GM19025 (cell line): ENCODE data around the gene CHRDL2.
"Not testable (repeated sequence)": the region's sequence is repeated elsewhere in the genome, so short reads cannot be mapped to it uniquely, and the experiment has no call there.

Source experiments
- ATAC-seq: cut with Tn5 transposase; IDR thresholded peaks from one replicate; pipeline ENCODE4 v1.9.1; 2021; ENCODE audit warnings: mild to moderate bottlenecking, low read depth, moderate library complexity; ENCODE audit not compliant: unreplicated experiment

The CHRDL2 gene

DNA sequence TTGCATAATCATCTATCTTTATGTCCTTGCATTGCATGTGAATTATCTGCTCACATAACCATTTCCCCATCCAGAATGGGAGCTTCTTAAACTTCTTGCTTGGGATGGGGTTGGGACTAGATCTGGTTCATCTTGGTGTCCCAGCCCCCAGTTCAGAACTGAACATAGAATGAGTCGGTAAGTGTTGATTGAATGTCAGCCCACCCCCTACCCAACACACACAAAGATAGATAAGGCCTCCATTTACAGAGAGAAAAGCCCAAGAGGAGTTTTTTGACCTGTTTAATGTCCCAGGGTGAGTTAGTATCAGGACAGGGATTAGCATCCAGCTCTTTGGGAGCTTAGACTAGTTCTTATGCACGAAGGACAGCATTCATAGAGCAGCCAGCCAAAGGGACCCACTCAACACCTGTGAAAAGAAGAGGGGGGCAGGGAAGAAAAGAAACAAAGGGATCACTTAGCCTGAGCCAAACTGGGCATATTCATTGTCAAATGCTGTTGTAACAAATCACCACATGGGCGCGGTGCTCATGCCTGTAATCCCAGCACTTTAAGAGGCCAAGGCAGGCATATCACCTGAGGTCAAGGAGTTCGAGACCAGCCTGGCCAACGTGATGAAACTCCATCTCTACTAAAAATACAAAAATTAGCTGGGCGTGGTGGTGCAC lies 57.4 kb downstream of the CHRDL2 start:
- no peak for ATAC-seq

DNA sequence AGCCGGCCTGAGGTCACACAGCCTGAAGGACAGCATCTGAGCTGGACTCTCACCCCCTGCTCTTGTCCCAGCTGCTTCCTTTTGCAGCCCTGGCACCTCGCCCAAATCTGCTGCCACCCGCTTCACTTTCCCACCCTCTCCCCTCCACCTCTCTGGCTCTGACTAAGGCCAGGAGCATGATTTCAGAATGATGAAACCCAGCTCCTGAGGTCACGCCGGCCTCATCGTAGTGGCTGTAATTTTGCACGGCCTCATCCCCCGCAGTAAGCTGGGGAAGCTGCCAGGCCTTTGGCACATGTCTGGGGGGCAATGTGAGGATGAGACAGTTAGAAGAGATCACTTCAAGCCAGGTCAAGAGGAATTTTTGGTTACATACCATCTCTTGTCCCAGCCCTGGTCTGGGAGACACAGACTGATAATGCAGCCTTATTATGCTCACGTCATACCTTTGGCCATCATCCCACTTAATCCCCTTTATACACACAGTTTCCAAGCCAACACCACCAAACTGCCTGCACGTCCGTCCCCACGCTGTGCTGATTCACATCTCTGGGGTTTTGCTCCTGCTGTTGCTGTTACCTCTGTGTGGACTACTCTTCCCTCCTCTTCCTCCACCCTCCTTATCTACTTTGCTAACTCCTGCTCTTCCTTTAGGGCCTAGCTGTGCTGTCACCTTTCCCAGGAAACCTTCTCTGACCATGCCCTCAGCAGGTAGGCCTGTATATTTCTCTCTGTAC lies 58.1 kb downstream of the CHRDL2 start:
- no peak for ATAC-seq

DNA sequence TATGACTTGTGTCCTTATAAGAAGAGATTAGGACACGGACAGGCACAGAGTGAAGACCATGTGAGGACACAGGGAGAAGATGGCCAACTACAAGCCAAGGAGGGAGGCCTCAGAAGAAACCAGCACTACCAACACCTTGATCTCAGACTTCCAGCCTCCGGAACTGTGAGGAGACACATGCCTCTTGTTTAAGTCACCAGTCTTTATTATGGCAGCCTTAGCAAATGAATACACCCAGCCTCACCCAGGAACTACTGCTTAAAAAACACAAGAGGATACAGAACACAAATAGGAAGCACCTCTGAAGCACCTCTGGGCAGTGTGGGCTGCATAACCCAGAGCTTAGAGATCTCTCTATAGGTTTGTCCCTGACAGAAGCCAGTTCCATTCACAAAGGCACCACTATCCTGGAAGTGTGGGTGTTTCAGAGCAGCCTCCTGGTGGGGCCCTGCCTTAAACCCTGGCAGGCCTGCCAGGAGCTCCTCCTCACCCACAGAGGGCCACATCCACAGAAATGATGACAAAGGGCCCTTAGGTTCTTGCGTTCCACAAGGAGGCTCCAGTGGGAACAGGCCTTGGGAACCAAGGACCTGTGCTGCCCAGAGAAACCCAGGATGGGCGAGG lies 58.8 kb downstream of the CHRDL2 start:
- ATAC-seq, result no peak

DNA sequence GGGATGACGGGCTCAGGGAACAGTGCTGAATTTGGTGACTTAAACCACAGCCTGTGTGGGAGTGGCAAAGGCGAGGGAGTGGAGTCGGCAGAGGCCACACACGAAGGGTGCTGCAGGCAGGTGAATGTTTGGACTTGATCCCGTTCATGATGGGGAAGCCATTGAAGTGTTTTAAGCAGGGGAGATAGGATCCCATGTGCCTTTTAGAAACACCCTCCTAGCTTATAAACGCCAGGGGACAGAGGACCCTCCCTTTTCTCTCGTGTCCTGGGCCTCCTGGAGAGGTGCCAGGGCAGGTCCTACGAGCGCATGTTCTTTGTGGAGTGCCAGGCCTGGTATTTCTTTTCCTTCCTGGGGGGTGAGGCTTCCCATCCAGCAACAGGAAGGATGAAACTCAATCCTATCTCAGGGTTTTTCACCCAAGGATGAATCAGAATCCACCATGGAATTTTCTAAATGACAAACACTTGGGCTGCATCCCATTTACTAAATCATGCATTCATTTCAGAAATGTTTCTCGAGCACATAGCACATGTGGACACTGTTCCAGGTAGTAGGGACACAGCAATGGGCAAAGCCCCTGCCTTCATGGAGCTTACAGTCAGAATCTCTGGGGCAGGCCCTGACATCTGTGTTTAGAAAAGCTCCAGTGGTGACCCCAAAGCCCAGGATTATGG lies 59.6 kb downstream of the CHRDL2 start:
- ATAC-seq, result no peak

DNA sequence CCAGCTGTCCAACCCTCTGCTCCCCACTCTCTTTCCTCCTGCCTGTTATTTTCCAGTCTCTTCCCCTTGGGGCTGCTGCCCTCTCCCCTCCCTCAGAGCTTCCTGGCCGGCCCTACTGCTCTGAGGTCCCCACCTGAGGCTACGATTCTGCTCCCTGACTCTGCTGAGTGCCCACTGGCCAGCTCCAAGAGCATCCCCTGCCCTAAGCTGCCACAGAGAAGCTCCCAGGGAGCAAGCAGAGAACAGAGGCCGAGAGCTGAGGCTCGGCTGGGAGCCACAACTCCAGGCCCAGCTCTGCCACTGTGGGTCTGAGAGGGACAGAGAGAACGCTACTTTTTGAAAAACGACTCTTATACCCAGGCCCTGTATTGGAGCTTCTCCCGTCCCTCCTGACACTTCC lies 61.1 kb downstream of the CHRDL2 start:
- ATAC-seq, result no peak

DNA sequence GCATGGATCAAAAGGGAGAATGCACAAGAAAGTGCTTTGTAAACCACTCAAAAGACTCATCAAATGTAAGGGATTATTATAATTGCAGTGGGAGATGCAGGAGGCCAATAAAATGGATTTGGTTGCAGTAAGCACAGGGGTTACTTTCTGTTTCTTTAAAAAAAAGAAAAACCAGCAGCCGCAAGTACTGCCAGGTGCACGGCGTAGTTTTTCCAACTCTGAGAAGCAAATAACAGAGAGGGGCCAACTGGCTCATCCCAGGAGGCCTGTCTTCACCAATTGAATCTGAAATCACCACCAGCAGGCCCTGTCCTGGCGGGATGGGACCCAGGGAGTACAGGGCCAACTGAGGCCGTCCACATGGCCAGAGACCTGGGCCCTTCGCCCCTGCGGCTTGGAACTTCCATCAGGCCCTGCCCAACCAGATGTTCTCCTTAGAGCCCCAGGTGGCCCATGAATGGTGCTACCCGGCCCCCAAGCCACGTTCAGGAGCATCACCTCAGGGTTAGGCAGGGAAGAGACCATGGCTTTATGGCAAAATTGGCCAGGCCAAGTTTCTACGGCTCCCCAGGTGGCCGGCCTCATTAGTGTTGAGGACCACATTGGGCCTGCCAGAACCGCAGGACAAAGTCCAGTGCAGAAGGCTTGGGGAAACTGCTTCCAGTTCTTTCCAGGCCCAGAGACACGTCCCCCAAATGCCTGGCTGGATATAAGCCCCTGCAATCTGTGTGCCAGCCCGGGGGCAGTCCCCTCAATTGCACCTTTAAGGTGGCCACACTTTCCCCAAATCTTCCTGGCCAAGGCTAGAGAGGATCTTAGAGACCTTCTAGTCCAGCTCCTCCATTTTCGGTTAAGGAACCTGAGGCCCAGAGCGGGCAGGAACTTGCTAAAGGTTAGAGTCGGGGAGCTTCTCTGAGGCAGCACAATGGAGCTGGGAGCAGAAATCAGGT lies 61.7 kb downstream of the CHRDL2 start:
- ATAC-seq, result no peak

DNA sequence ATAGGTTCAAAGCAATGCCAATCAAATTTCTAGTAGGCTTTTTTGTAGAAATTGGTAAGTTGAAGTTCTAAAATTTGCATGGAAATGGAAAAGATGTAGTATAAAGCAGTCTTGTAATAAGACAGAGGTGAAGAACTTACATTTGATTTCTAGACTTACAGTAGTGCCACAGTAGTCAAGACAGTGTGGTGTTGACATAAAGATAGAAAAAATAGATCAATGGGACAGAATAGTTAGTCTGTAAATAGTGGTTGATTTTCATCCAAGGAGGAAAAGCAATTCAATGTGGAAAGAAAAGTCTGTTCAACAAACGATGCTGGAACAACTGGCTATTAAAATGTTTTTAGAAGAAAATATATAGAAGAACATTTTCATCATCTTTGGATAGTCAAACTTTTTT lies 67.9 kb downstream of the CHRDL2 start:
- no peak for ATAC-seq

DNA sequence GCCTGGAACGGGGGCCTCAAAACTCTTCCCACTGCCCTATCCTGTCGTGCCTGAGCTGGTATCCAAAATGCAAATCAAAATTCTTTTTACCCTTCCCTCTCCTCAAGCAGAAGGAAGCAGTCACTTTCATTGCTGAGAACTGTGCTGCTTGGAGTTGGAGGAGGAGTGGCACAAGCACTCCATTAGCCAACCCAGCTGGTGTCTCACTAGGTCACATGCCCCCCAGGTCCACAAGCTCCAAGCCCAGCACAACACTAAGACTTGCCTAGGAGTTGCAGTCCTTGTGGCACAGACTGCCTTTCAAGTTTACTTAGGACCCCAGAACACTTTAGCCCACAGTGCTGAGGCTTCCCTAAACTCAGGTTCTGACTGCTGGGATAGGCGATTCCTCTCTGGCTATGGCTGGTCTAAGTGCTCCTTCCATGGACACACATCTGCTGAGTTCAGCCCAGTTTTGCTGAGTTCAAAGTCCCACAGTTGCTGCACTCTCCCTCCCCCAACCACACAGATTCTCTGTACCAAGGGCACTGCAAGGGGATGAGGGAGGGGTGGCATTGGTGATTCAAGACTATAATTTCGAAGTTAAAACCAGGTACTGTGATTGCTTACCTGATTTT lies 68.6 kb downstream of the CHRDL2 start:
- ATAC-seq, result no peak

DNA sequence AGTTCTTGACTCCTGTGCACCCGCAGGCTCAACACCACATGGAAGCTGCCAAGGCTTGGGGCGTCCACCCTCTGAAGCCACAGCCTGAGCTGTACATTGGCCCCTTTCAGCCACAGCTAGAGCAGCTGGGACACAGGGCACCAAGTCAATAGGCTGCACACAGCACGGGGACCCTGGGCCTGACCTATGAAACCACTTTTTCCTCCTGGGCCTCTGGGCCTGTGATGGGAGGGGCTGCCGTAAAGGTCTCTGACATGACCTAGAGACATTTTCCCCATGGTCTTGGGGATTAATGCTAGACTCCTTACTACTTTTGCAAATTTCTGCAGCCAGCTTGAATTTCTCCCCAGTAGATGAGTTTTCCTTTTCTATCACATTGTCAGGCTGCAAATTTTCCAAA lies 72.1 kb downstream of the CHRDL2 start:
- not testable (repeated sequence) for ATAC-seq

DNA sequence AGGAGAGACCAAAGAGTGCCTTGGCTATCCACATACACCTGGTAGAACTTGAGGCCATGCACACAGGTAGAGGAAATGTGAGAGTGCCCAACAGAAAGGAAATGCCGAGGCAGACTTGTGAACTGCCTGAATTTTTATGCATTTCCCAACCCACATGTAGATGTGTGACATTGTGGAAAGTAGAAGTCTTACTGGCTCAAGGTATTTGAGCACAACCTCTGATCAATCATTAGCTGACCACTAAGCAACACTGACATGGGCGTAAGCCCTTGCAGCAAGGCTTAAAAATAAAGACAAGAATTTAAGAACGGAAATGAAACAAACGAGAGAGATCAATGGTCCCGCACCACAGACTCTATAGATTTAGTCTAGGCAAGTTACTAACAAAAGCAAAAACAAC lies 76.2 kb downstream of the CHRDL2 start:
- ATAC-seq, result no peak

DNA sequence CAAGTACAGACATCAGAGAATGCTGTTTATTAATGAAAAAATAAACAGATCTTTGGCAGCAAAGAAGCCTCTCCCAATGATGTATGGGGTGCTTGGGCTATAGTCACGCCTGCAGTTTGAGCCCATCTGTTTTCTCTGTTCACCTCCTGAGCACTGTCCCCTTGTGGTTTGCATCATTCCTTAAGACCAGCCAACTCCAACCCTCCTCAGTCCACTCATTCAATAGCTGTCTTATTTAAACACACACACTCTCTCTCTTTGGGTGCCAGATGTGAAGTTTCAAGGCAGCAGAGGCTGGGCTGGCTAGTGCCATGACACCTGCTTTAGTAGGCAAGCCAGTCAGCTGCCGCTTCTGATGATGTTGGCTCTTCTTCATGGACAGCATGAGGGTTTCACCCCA lies 80.7 kb downstream of the CHRDL2 start:
- no peak for ATAC-seq

DNA sequence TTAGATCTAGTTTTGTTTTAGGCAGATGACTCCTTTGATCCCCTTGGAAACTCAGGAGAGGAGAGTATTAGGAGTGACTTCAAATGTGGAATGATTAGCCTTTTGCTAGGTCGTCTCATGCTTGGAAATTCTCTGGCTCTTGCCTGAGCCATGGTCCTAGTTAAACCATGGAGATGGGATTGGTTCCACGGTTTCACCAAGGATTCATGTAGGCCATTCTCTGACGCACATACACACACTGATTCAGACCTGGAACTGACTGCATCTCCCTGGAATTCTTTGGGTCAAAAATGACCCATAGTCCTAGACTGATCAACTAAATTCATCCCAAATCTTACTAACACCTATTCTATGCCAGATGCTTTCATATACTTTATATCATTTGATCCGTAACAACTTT lies 82.3 kb downstream of the CHRDL2 start:
- ATAC-seq, result no peak

DNA sequence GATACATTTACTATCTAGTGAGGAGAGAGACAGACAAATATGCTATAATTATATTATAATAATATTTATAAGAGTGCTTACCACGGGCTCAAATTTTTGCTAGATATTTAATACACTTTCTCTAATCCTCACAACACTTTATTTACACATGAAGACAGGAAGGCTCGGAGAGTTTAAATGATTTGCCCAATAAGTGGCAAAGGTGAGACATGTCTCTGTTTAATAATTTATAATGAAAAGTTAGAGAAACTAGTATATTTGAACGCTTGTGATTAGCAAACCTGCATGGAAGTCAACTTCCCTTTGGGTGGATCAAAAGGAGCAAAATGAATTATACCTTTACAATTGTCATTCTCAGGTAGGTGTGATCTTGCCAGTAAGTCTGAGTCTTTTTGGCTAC lies 83.4 kb downstream of the CHRDL2 start:
- no peak for ATAC-seq

DNA sequence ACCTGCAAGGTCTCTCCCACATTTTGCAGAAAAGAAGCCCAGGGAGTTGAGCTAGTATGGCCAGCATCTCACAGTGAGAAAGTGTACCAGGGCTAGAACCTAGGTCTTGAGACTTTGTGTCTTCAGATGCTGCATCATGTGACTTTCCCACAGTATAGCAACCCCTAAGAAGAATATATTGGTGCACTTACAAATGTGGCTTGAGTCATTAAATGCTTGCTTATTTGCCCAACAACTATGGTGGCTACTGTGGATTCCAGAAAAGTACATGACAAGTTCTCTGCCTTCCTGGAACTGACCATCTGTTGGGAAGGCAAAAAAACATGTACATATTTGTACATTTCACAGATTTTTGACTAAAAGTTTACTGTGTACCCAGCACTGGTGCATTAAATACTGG lies 83.8 kb downstream of the CHRDL2 start:
- ATAC-seq, result no peak

DNA sequence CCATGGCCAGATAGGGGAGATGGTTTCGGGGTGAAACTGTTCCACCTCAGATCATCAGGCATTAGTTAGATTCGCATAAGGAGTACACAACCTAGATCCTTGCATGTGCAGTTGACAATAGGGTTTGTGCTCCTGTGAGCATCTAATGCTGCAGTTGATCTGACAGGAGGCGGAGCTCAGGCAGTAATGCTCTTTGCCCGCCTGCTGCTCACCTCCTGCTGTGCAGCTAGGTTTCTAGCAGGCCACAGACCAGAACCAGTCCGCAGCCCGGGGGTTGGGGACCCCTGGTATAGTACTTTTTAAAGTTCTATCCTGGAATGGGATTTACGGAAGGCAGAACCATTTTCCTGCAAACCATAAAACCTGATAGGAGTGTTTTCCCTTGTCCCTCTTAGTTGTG lies 84.3 kb downstream of the CHRDL2 start:
- ATAC-seq, result no peak
